Cardiac muscle cell (in vitro differentiated cells and primary cell): ENCODE results near the gene GNB3. TPM values are rescaled to one million over a fixed set of nuclear protein-coding genes. Genes with fewer than 3 reads are reported as not detected.

Experiments used
- DNase-seq, 2 donors: peaks; one replicate each; pipeline versions ENCODE4 v3.0.0 to v3.0.0-alpha.2; 2010 to 2017; ENCODE audit warnings: low read depth in 1 of 2, low spot score in 1 of 2
- H3K27ac ChIP-seq: fragments of 200-600 bp; sonication (generic); 2 replicates; pipeline ENCODE4 v1.5.1; 2016
- H3K27me3 ChIP-seq: fragments of 200-600 bp; sonication (generic); 2 replicates; pipeline ENCODE4 v1.6.0; 2016; ENCODE audit warnings: control low read depth
- H3K36me3 ChIP-seq: fragments of 200-600 bp; sonication (generic); 2 replicates; pipeline ENCODE4 v1.5.1; 2016; ENCODE audit warnings: control low read depth
- H3K4me1 ChIP-seq: fragments of 200-600 bp; sonication (generic); 2 replicates; pipeline ENCODE4 v1.8.1; 2017; ENCODE audit warnings: low read depth, mild to moderate bottlenecking, mixed run types
- H3K4me3 ChIP-seq: fragments of 200-600 bp; sonication (generic); 2 replicates; pipeline ENCODE4 v1.5.1; 2016; ENCODE audit warnings: mild to moderate bottlenecking
- H3K9me3 ChIP-seq: fragments of 200-600 bp; sonication (generic); 2 replicates; pipeline ENCODE4 v1.5.1; 2017; ENCODE audit warnings: low read depth, mild to moderate bottlenecking, control low read depth
- CTCF ChIP-seq: IDR thresholded peaks from 2 replicates; pipeline ENCODE4 v1.5.1; 2012; ENCODE audit warnings: low read depth, mild to moderate bottlenecking, low read length
- polyA plus RNA-seq: library from polyadenylated mRNA; unstranded; fragments of >200 nt; fragmentation: Nextera tagmentation; extraction: Ambion mirVana; gene quantifications from 2 replicates; pipeline ENCODE4 v1.2.1, GENCODE V29; 2016
- total RNA-seq: library from RNA; depleted of rRNA; stranded (reverse); fragments of >200 nt; gene quantifications from 2 replicates; pipeline ENCODE4 v1.2.3, GENCODE V29; 2016

Gene GNB3
- total and polyA plus RNA-seq, 2 experiments from 2014 or later = 1.7 to 5.2 TPM

- Histone ChIP-seq H3K36me3 (no peaks in the 10 kb centered on the region), H3K27ac (no peak overlapping the region), H3K4me1 (peaks cover 21% of the 10 kb centered on the region), H3K9me3 (no peaks in the 10 kb centered on the region), H3K27me3 (no peaks in the 10 kb centered on the region), H3K4me3 (no peak overlapping the region)
- no peak for TF ChIP-seq CTCF
- DNase-seq = no peak
These were observed 23.6 kb upstream of the GNB3 start for GRCh38 chr12:6817098-6817497.

- no peak for DNase-seq
- no peaks in the 10 kb centered on the region for H3K36me3 ChIP-seq
- H3K4me3 ChIP-seq = no peak overlapping the region
- no peaks in the 10 kb centered on the region for H3K9me3 ChIP-seq
- no peaks in the 10 kb centered on the region for H3K27me3 ChIP-seq
- no peak overlapping the region for H3K27ac ChIP-seq
- H3K4me1 ChIP-seq = peaks cover 27% of the 10 kb centered on the region
- no peak for TF ChIP-seq CTCF
These were observed 23.0 kb upstream of the GNB3 start for GRCh38 chr12:6817662-6818157.

DNA sequence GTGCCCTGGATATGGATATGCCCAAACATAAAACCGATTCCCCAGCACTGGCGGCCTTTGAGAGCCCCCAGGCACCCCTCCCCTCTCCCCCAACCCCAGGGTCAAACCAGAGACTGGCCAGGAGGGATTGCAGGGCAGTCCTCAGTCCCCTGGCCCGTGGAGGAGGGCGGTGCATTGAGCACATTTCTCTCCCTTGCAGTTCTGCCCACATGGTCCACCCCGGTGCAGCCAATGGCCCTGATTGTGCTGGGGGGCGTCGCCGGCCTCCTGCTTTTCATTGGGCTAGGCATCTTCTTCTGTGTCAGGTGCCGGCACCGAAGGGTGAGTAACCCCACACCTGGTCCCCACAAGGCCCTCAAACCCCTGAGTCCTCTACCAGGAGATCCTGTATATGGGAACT lies 22.5 kb upstream of the GNB3 start:
- Histone ChIP-seq H3K9me3 (no peaks in the 10 kb centered on the region), H3K4me1 (peaks cover 27% of the 10 kb centered on the region), H3K36me3 (no peaks in the 10 kb centered on the region), H3K27me3 (no peaks in the 10 kb centered on the region), H3K27ac (peak overlapping the region; percentile 46), H3K4me3 (no peak overlapping the region)
- peak in 1 of 2 donors; percentile 60 for DNase-seq
- TF ChIP-seq CTCF = no peak

GRCh38 chr12:6818645-6819044 lies 22.1 kb upstream of the GNB3 start:
- DNase-seq = no peak
- H3K9me3 ChIP-seq = no peaks in the 10 kb centered on the region
- H3K4me3 ChIP-seq = no peak overlapping the region
- H3K4me1 ChIP-seq = peaks cover 27% of the 10 kb centered on the region
- H3K27me3 ChIP-seq = no peaks in the 10 kb centered on the region
- H3K27ac ChIP-seq = peak overlapping the region; percentile 46
- no peak for TF ChIP-seq CTCF
- no peaks in the 10 kb centered on the region for H3K36me3 ChIP-seq

GRCh38 chr12:6819106-6820030 lies 21.4 kb upstream of the GNB3 start:
- peaks cover 27% of the 10 kb centered on the region for H3K4me1 ChIP-seq
- H3K36me3 ChIP-seq = no peaks in the 10 kb centered on the region
- DNase-seq = no peak
- H3K9me3 ChIP-seq = no peaks in the 10 kb centered on the region
- no peak overlapping the region for H3K4me3 ChIP-seq
- no peak overlapping the region for H3K27ac ChIP-seq
- no peak for TF ChIP-seq CTCF
- H3K27me3 ChIP-seq = no peaks in the 10 kb centered on the region
